ACC112 (cell line): Measurements from ENCODE around the gene LSM2.
A peak's percentile ranks its signal among the peaks of the same experiment; 100 is the strongest.
"Not testable (repeated sequence)": the region's sequence is repeated elsewhere in the genome, so short reads cannot be mapped to it uniquely, and the experiment has no call there.

Source experiments
- H2AFZ ChIP-seq: fragments of 200-600 bp; sonication (generic); one replicate; pipeline ENCODE4 v1.6.0; 2017; ENCODE audit warnings: antibody characterized with exemption, low read length; ENCODE audit not compliant: unreplicated experiment
- H3K27ac ChIP-seq: fragments of 200-600 bp; sonication (generic); 2 replicates; pipeline ENCODE4 v1.5.1; 2014; ENCODE audit warnings: low read depth, mild to moderate bottlenecking, antibody characterized with exemption, low read length, moderate library complexity
- H3K27me3 ChIP-seq: fragments of 200-600 bp; sonication (generic); 2 replicates; pipeline ENCODE4 v1.6.1; 2014; ENCODE audit warnings: mild to moderate bottlenecking, antibody characterized with exemption, low read length, moderate library complexity, mixed read lengths; ENCODE audit not compliant: insufficient read depth
- H3K36me3 ChIP-seq: fragments of 200-600 bp; sonication (generic); 2 replicates; pipeline ENCODE4 v1.6.1; 2016; ENCODE audit warnings: mild to moderate bottlenecking, antibody characterized with exemption, low read length, moderate library complexity, mixed read lengths; ENCODE audit not compliant: insufficient read depth
- H3K4me1 ChIP-seq: fragments of 200-600 bp; sonication (generic); one replicate; pipeline ENCODE4 v1.6.1; 2016; ENCODE audit warnings: low read length, mixed read lengths; ENCODE audit not compliant: insufficient read depth, unreplicated experiment, control insufficient read depth
- H3K4me3 ChIP-seq: fragments of 200-600 bp; sonication (generic); 2 replicates; pipeline ENCODE4 v1.5.1; 2014; ENCODE audit warnings: mild to moderate bottlenecking, low read depth, low read length
- H3K79me2 ChIP-seq: fragments of 200-600 bp; sonication (generic); one replicate; pipeline ENCODE4 v1.6.0; 2016; ENCODE audit warnings: low read length; ENCODE audit not compliant: control insufficient read depth, unreplicated experiment, insufficient read depth

Gene LSM2

GRCh38 chr6:31815025-31815838 is 8.5 kb upstream of the LSM2 start, which contains the start of the genes HSPA1A and HSPA1L:
HSPA1A (plus strand) TSS chr6:31815543; CDS start chr6:31815757, 214 bp downstream.
HSPA1L (minus strand) TSS chr6:31815283; CDS start chr6:31811972, 3,311 bp downstream.
- peak within 1 kb of the TSS; percentile 80 for H3K4me3 ChIP-seq
- no peaks in the 10 kb centered on the region for H3K36me3 ChIP-seq
- no peaks in the 10 kb centered on the region for H3K27me3 ChIP-seq
- peak within 1 kb of the TSS; percentile 84 for H2AFZ ChIP-seq
- peak within 1 kb of the TSS; percentile 91 for H3K27ac ChIP-seq
- peaks cover 10% of the 10 kb centered on the region for H3K79me2 ChIP-seq
- H3K4me1 ChIP-seq = peaks cover 22% of the 10 kb centered on the region

- Histone ChIP-seq H3K27me3 (no peaks in the 10 kb centered on the region), H3K4me1 (peaks cover 17% of the 10 kb centered on the region), H2AFZ (peak overlapping the region; percentile 84), H3K36me3 (no peaks in the 10 kb centered on the region), H3K4me3 (peak overlapping the region; percentile 80), H3K79me2 (peaks cover 10% of the 10 kb centered on the region), H3K27ac (peak overlapping the region; percentile 91)
Observed at GRCh38 chr6:31814677-31815024, 7.9 kb upstream of the LSM2 start.

- peak overlapping the region; percentile 33 for H3K4me3 ChIP-seq
- H3K79me2 ChIP-seq = peaks cover 4% of the 10 kb centered on the region
- H3K27me3 ChIP-seq = no peaks in the 10 kb centered on the region
- H3K4me1 ChIP-seq = peaks cover 9% of the 10 kb centered on the region
- H2AFZ ChIP-seq = peak overlapping the region; percentile 6
- peak overlapping the region; percentile 50 for H3K27ac ChIP-seq
- H3K36me3 ChIP-seq = no peaks in the 10 kb centered on the region
Observed at GRCh38 chr6:31813465-31813849, 6.7 kb upstream of the LSM2 start.

- H3K27ac ChIP-seq = no peak overlapping the region
- H3K36me3 ChIP-seq = no peaks in the 10 kb centered on the region
- H2AFZ ChIP-seq = no peak overlapping the region
- H3K4me1 ChIP-seq = peaks cover 9% of the 10 kb centered on the region
- H3K4me3 ChIP-seq = no peak overlapping the region
- H3K79me2 ChIP-seq = no peaks in the 10 kb centered on the region
- no peaks in the 10 kb centered on the region for H3K27me3 ChIP-seq
Observed at GRCh38 chr6:31811645-31812044, 4.9 kb upstream of the LSM2 start.

- H2AFZ ChIP-seq, H3K4me3 ChIP-seq, H3K27ac ChIP-seq, H3K27me3 ChIP-seq, H3K36me3 ChIP-seq: not testable (repeated sequence)
- peaks cover 20% of the 10 kb centered on the region for H3K79me2 ChIP-seq
- H3K4me1 ChIP-seq = peaks cover 12% of the 10 kb centered on the region
Observed at GRCh38 chr6:31808599-31808998, 1.8 kb upstream of the LSM2 start.

- Histone ChIP-seq H3K79me2 (peaks cover 20% of the 10 kb centered on the region), H3K27ac (peak overlapping the region; percentile 71), H3K4me3 (peak overlapping the region; percentile 89), H2AFZ (peak overlapping the region; percentile 89), H3K36me3 (no peaks in the 10 kb centered on the region), H3K4me1 (peaks cover 9% of the 10 kb centered on the region), H3K27me3 (no peaks in the 10 kb centered on the region)
Observed at GRCh38 chr6:31805939-31806469, 762 bp downstream of the LSM2 start.

GRCh38 chr6:31801031-31801927 is 5.5 kb downstream of the LSM2 start:
- not testable (repeated sequence) for H3K36me3 ChIP-seq, H2AFZ ChIP-seq, H3K4me3 ChIP-seq, H3K27ac ChIP-seq, H3K27me3 ChIP-seq, H3K4me1 ChIP-seq
- peaks cover 18% of the 10 kb centered on the region for H3K79me2 ChIP-seq

- Histone ChIP-seq H3K36me3 (no peaks in the 10 kb centered on the region), H3K79me2 (peaks cover 13% of the 10 kb centered on the region), H3K4me1 (no peaks in the 10 kb centered on the region), H3K4me3 (no peak overlapping the region), H3K27ac (no peak overlapping the region), H2AFZ (no peak overlapping the region), H3K27me3 (no peaks in the 10 kb centered on the region)
Observed at GRCh38 chr6:31799781-31800180, 7.0 kb downstream of the LSM2 start.

GRCh38 chr6:31797588-31797987 is 9.2 kb downstream of the LSM2 start:
- H3K4me3 ChIP-seq = no peak overlapping the region
- H3K27me3 ChIP-seq = no peaks in the 10 kb centered on the region
- H3K36me3 ChIP-seq = no peaks in the 10 kb centered on the region
- H3K4me1 ChIP-seq = peaks cover 14% of the 10 kb centered on the region
- no peak overlapping the region for H2AFZ ChIP-seq
- no peak overlapping the region for H3K27ac ChIP-seq
- H3K79me2 ChIP-seq = peaks cover 24% of the 10 kb centered on the region

- no peak overlapping the region for H2AFZ ChIP-seq
- H3K79me2 ChIP-seq = peaks cover 24% of the 10 kb centered on the region
- H3K27me3 ChIP-seq = no peaks in the 10 kb centered on the region
- no peak overlapping the region for H3K4me3 ChIP-seq
- H3K36me3 ChIP-seq = no peaks in the 10 kb centered on the region
- H3K4me1 ChIP-seq = peaks cover 15% of the 10 kb centered on the region
- no peak overlapping the region for H3K27ac ChIP-seq
Observed at GRCh38 chr6:31796993-31797385, 9.8 kb downstream of the LSM2 start.
